HG03095 (cell line): ENCODE results near the gene SPDL1.

Source experiments
- ATAC-seq: cut with Tn5 transposase; IDR thresholded peaks from one replicate; pipeline ENCODE4 v1.9.1; 2021; ENCODE audit warnings: moderate library complexity; ENCODE audit not compliant: unreplicated experiment

SPDL1 gene

GRCh38 chr5:169583424-169584220 lies at the start of gene SPDL1:
Gene SPDL1, plus strand, starts transcription at chr5:169583773. Its CDS starts 4,644 bp downstream, at chr5:169588417.
- peak; percentile 92 for ATAC-seq

- ATAC-seq = no peak
These were observed 49.2 kb upstream of the SPDL1 start for GRCh38 chr5:169534311-169534880.

GRCh38 chr5:169534939-169535338 lies 48.6 kb upstream of the SPDL1 start:
- no peak for ATAC-seq

GRCh38 chr5:169538944-169539343 lies 44.6 kb upstream of the SPDL1 start:
- ATAC-seq = no peak

- no peak for ATAC-seq
These were observed 40.8 kb upstream of the SPDL1 start for GRCh38 chr5:169542811-169543210.

- ATAC-seq = no peak
These were observed 39.2 kb upstream of the SPDL1 start for GRCh38 chr5:169544264-169544950.

- no peak for ATAC-seq
These were observed 37.8 kb upstream of the SPDL1 start for GRCh38 chr5:169545762-169546161.

GRCh38 chr5:169546346-169546745 lies 37.2 kb upstream of the SPDL1 start:
- ATAC-seq = no peak

- no peak for ATAC-seq
These were observed 36.1 kb upstream of the SPDL1 start for GRCh38 chr5:169547508-169547907.

GRCh38 chr5:169548315-169548714 lies 35.3 kb upstream of the SPDL1 start:
- ATAC-seq = no peak

- no peak for ATAC-seq
These were observed 34.0 kb upstream of the SPDL1 start for GRCh38 chr5:169549453-169550100.

- no peak for ATAC-seq
These were observed 33.3 kb upstream of the SPDL1 start for GRCh38 chr5:169550227-169550626.

GRCh38 chr5:169551146-169551545 lies 32.4 kb upstream of the SPDL1 start:
- no peak for ATAC-seq

- no peak for ATAC-seq
These were observed 31.9 kb upstream of the SPDL1 start for GRCh38 chr5:169551696-169552095.

GRCh38 chr5:169554251-169554650 lies 29.3 kb upstream of the SPDL1 start:
- peak; percentile 72 for ATAC-seq

GRCh38 chr5:169557838-169558237 lies 25.7 kb upstream of the SPDL1 start:
- no peak for ATAC-seq

- ATAC-seq = no peak
These were observed 21.7 kb upstream of the SPDL1 start for GRCh38 chr5:169561893-169562292.

- ATAC-seq = no peak
These were observed 20.2 kb upstream of the SPDL1 start for GRCh38 chr5:169563369-169563768.

GRCh38 chr5:169566202-169566601 lies 17.4 kb upstream of the SPDL1 start:
- no peak for ATAC-seq

GRCh38 chr5:169567079-169567478 lies 16.5 kb upstream of the SPDL1 start:
- ATAC-seq = no peak

GRCh38 chr5:169569513-169569912 lies 14.1 kb upstream of the SPDL1 start:
- no peak for ATAC-seq
